ENCODE results near the gene FCMR. TPM values are rescaled to one million over a fixed set of nuclear protein-coding genes. Genes with fewer than 3 reads are reported as not detected.

The FCMR gene
- total RNA-seq, 2 donors from 2014 or later: 2.3 TPM; not detected in 1

- WGBS, 2 donors: 51 to 57% methylated on average over 5 of the region's 5 CpGs
- H3K4me3 ChIP-seq: no peak overlapping the region
- intact Hi-C loops (cut with DNase I): loop anchor here (5.0 kb wide), 1 partner anchor 167 kb away; no protein-coding TSS in a partner anchor
- H3K36me3 ChIP-seq (replicated peaks in 1 of 2; ENCODE audit: insufficient read depth in 1 of 2, low read depth in 2 of 2): no peaks in the 10 kb centered on the region
- DNase-seq (no peak), ATAC-seq (no peak)
- H3K4me1 ChIP-seq: peaks cover 10% of the 10 kb centered on the region
- no peak overlapping the region for H3K27ac ChIP-seq
- no peak for TF ChIP-seq POLR2A (IDR thresholded peaks at IDR 0.05)
- TF ChIP-seq, protein P1, sequence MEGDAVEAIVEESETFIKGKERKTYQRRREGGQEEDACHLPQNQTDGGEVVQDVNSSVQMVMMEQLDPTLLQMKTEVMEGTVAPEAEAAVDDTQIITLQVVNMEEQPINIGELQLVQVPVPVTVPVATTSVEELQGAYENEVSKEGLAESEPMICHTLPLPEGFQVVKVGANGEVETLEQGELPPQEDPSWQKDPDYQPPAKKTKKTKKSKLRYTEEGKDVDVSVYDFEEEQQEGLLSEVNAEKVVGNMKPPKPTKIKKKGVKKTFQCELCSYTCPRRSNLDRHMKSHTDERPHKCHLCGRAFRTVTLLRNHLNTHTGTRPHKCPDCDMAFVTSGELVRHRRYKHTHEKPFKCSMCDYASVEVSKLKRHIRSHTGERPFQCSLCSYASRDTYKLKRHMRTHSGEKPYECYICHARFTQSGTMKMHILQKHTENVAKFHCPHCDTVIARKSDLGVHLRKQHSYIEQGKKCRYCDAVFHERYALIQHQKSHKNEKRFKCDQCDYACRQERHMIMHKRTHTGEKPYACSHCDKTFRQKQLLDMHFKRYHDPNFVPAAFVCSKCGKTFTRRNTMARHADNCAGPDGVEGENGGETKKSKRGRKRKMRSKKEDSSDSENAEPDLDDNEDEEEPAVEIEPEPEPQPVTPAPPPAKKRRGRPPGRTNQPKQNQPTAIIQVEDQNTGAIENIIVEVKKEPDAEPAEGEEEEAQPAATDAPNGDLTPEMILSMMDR (IDR thresholded peaks at IDR 0.05): no peak
- no peaks in the 10 kb centered on the region for H3K9me3 ChIP-seq
- H3K27me3 ChIP-seq: no peaks in the 10 kb centered on the region
Measured at GRCh38 chr1:206899717-206900116, 22.0 kb downstream of the FCMR start.

GRCh38 chr1:206898915-206899431 lies 22.8 kb downstream of the FCMR start:
- H3K36me3 ChIP-seq (replicated peaks in 1 of 2; ENCODE audit: insufficient read depth in 1 of 2, low read depth in 2 of 2): no peaks in the 10 kb centered on the region
- peaks cover 10% of the 10 kb centered on the region for H3K4me1 ChIP-seq
- H3K4me3 ChIP-seq: no peak overlapping the region
- DNase-seq (no peak), ATAC-seq (no peak)
- H3K9me3 ChIP-seq: no peaks in the 10 kb centered on the region
- H3K27ac ChIP-seq: no peak overlapping the region
- intact Hi-C loops (cut with DNase I): no loop called here
- no peaks in the 10 kb centered on the region for H3K27me3 ChIP-seq
- WGBS, 2 donors: 75 to 81% methylated on average over 13 of the region's 13 CpGs
- no peak for TF ChIP-seq POLR2A (IDR thresholded peaks at IDR 0.05)
- TF ChIP-seq, protein P1 (IDR thresholded peaks at IDR 0.05): no peak

DNA sequence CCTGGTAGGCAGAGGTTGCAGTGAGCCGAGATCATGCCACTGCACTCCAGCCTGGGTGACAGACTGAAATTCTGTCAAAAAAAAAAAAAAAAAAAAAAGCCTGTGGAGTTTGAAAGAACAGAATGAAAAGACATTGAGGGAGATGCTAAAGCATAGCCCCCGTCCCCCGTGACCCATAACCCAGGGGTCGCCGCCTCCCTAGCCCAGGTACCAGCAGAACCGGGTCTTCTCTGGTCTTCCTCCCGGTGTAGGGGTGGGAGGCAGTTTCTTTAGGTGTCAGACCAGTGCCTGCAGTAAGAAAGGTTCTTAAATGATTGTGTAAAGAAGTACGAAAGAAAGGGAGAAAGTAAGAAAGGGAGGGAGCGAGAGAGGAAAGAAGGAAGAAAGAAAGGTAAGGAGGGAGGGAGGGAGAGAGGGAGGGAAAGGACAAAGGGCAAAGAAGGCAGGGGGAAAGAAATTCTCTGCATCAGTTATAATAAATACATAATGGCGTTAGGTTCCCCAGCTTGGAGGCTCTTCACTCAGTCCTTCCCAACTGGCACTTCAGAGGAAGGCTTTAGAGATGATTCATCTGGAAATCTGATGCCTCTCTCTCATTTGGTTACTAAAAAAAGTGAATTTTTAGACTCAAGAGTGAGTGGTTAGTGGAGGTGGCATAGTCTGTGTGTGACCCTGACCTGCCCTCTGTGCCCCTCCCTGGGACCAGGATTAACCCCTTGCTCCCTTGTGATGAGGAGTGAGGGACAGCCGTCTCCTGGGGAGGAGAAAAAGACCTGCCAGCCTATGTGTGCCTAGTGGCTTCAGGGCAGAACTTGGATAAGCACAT lies 23.4 kb downstream of the FCMR start:
- DNase-seq: no peak

DNA sequence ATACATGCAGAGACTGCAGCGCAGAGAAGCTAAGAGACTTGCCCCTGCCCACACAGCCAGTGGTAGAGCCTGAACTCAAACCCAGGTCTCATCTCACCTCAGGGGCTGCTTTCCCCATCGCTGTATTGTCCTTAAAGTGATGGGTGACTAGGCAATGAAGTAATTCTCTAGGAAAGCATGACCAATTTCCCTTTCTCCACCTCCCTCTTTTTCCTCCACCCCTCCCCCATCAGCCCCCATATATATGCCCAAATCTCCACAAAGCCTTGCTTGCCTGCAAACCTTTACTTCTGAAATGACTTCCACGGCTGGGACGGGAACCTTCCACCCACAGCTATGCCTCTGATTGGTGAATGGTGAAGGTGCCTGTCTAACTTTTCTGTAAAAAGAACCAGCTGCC lies 24.6 kb downstream of the FCMR start, which contains the start of gene IL24:
Gene IL24, plus strand, starts transcription at position 269 of the 400 bp plus-strand sequence. CDS start 390 bp downstream, outside the sequence.
- Histone ChIP-seq H3K27me3 (no peaks in the 10 kb centered on the region), H3K4me1 (peaks cover 10% of the 10 kb centered on the region), H3K27ac (no peak within 1 kb of the TSS), H3K9me3 (no peaks in the 10 kb centered on the region), H3K4me3 (no peak within 1 kb of the TSS), H3K36me3 (replicated peaks in 1 of 2; ENCODE audit: insufficient read depth in 1 of 2, low read depth in 2 of 2) (no peaks in the 10 kb centered on the region)
- DNase-seq (no peak), ATAC-seq (no peak)
- TF ChIP-seq POLR2A (IDR thresholded peaks at IDR 0.05): no peak
- WGBS, 2 donors: 63 to 77% methylated on average over 4 of the region's 4 CpGs
- intact Hi-C loops (cut with DNase I): no loop called here

More for the DNA sequence above, 23.4 kb downstream of the FCMR start:
- Histone ChIP-seq H3K27me3 (no peaks in the 10 kb centered on the region), H3K4me3 (no peak overlapping the region), H3K36me3 (replicated peaks in 1 of 2; ENCODE audit: insufficient read depth in 1 of 2, low read depth in 2 of 2) (no peaks in the 10 kb centered on the region), H3K27ac (no peak overlapping the region), H3K4me1 (peaks cover 10% of the 10 kb centered on the region), H3K9me3 (no peaks in the 10 kb centered on the region)
- TF ChIP-seq POLR2A (IDR thresholded peaks at IDR 0.05): no peak
- TF ChIP-seq, protein P1 (IDR thresholded peaks at IDR 0.05): no peak
- 69 to 73% methylated on average over 11 of the region's 11 CpGs for WGBS, 2 donors
- ATAC-seq: no peak
- intact Hi-C loops (cut with DNase I): no loop called here

GRCh38 chr1:206896261-206896660 lies 25.5 kb downstream of the FCMR start:
- ATAC-seq: peak; percentile 8
- 77 to 86% methylated on average over 3 of the region's 3 CpGs for WGBS, 2 donors
- Histone ChIP-seq H3K4me3 (no peak overlapping the region), H3K9me3 (no peaks in the 10 kb centered on the region), H3K27ac (no peak overlapping the region), H3K4me1 (peaks cover 10% of the 10 kb centered on the region), H3K27me3 (no peaks in the 10 kb centered on the region), H3K36me3 (replicated peaks in 1 of 2; ENCODE audit: insufficient read depth in 1 of 2, low read depth in 2 of 2) (no peaks in the 10 kb centered on the region)
- DNase-seq: no peak
- TF ChIP-seq, protein P1 (IDR thresholded peaks at IDR 0.05): no peak
- no peak for TF ChIP-seq POLR2A (IDR thresholded peaks at IDR 0.05)
- intact Hi-C loops (cut with DNase I): no loop called here
